Motor neuron (in vitro differentiated cells): ENCODE data around the gene ZSCAN31. TPM values are rescaled to one million over a fixed set of nuclear protein-coding genes. Genes with fewer than 3 reads are reported as not detected.

Source experiments
- ATAC-seq, 8 experiments: fragments of 200-7000 bp; cut with Tn5 transposase; replicated peaks in 6 of 8; 2 replicates each; pipeline ENCODE4 v1.8.0; 2021; ENCODE audit warnings: mild to moderate bottlenecking in 8 of 8, moderate library complexity in 8 of 8
- H3K27ac ChIP-seq, 2 donors: fragments of 250-450 bp; sonication (Bioruptor Pico); 2 replicates each; pipeline ENCODE4 v1.9.0; 2021; ENCODE audit warnings: antibody characterized with exemption in 2 of 2, mild to moderate bottlenecking in 2 of 2, moderate library complexity in 1 of 2
- H3K4me1 ChIP-seq, 2 donors: fragments of 250-450 bp; sonication (Bioruptor Pico); replicated peaks in 1 of 2; 2 replicates each; pipeline ENCODE4 v1.6.1; 2021; ENCODE audit warnings: antibody characterized with exemption in 2 of 2, mild to moderate bottlenecking in 2 of 2, moderate library complexity in 1 of 2
- H3K4me3 ChIP-seq, 5 donors: fragments of 250-450 bp; sonication (Bioruptor Pico); 2 replicates each; pipeline ENCODE4 v1.9.0; 2021; ENCODE audit warnings: antibody characterized with exemption in 5 of 5, mild to moderate bottlenecking in 5 of 5, moderate library complexity in 4 of 5
- WGBS, 10 experiments: fragments of 450-650 bp; shearing (Covaris generic); methylation state at CpG; one replicate each; pipeline ENCODE4 v1.0.0; 2022; 5-methylcytosine and 5-hydroxymethylcytosine counted together
- in situ Hi-C, 9 experiments: fragments of 400-800 bp; cut with MboI; loops; one replicate each; pipeline ENCODE4 v1.15.0; 2021; ENCODE audit warnings: low sequenced_read_pairs in 9 of 9, low pct_unique_long_range_greater_than_20kb in 2 of 9; ENCODE audit not compliant: unreplicated experiment in 9 of 9
- total RNA-seq, 8 experiments: library from RNA; unstranded; fragments of 300-600 nt; gene quantifications; 2 replicates each; pipeline versions ENCODE4 v1.2.3 to v1.2.4, GENCODE V29; 2022

The ZSCAN31 gene
- total RNA-seq, result 10 to 100 TPM in 1 of 8 experiments, 1 to 10 TPM in 7; 4.7 to 11.1 (median 6.5) TPM

- peaks cover 16 to 20% of the 10 kb centered on the region in 2 donors for H3K4me1 ChIP-seq
- peak within 1 kb of the TSS; percentile 62 to 88 (median 73) for H3K4me3 ChIP-seq
- peak within 1 kb of the TSS; percentile 98 for H3K27ac ChIP-seq
- ATAC-seq, result peak; percentile 94 to 97 (median 95)
- in situ Hi-C loops, result no loop called here
- 0 to 2% (median 0%) methylated on average over 1 to 9 of the region's 35 CpGs; no CpG with 5 or more reads in 2 of the 10 experiments for WGBS, 10 experiments
Measured at GRCh38 chr6:28335564-28336283, at the start of gene ZSCAN31. TSS of gene ZSCAN31 (minus strand) at chr6:28336148. CDS start at chr6:28329683, 6,465 bp downstream.

- in situ Hi-C loops, result no loop called here
- Histone ChIP-seq H3K4me3 (no peak overlapping the region), H3K4me1 (peaks cover 0 to 6% of the 10 kb centered on the region in 2 donors), H3K27ac (no peak overlapping the region)
- WGBS, 10 experiments, result 33 to 92% (median 50%) methylated on average over 1 to 2 of the region's 2 CpGs; no CpG with 5 or more reads in 1 of the 10 experiments
- no peak for ATAC-seq
Measured at GRCh38 chr6:28384143-28384533, 48.2 kb upstream of the ZSCAN31 start.

GRCh38 chr6:28383235-28384142 lies 47.5 kb upstream of the ZSCAN31 start:
- WGBS, 10 experiments, result 14 to 96% (median 49%) methylated on average over 2 to 16 of the region's 31 CpGs; no CpG with 5 or more reads in 1 of the 10 experiments
- Histone ChIP-seq H3K4me1 (peaks cover 0 to 6% of the 10 kb centered on the region in 2 donors), H3K27ac (peak overlapping the region in 1 of 2 donors; percentile 12), H3K4me3 (peak overlapping the region; percentile 31 to 50 (median 35))
- peak in 7 of 8 experiments; percentile 96 to 99 (median 97) for ATAC-seq
- in situ Hi-C loops, result no loop called here

- H3K4me3 ChIP-seq, result no peak overlapping the region
- no peak overlapping the region for H3K27ac ChIP-seq
- in situ Hi-C loops, result no loop called here
- WGBS, 10 experiments, result 83 to 100% (median 100%) methylated on average over 1 to 2 of the region's 2 CpGs; no CpG with 5 or more reads in 3 of the 10 experiments
- peaks cover 0 to 6% of the 10 kb centered on the region in 2 donors for H3K4me1 ChIP-seq
- no peak for ATAC-seq
Measured at GRCh38 chr6:28380381-28380780, 44.4 kb upstream of the ZSCAN31 start.

- no peak for ATAC-seq
- no peak overlapping the region for H3K27ac ChIP-seq
- peaks cover 0 to 6% of the 10 kb centered on the region in 2 donors for H3K4me1 ChIP-seq
- in situ Hi-C loops, result no loop called here
- no peak overlapping the region for H3K4me3 ChIP-seq
Measured at GRCh38 chr6:28378644-28379043, 42.7 kb upstream of the ZSCAN31 start.

- peaks cover 0 to 3% of the 10 kb centered on the region in 2 donors for H3K4me1 ChIP-seq
- ATAC-seq, result no peak
- H3K27ac ChIP-seq, result no peak overlapping the region
- in situ Hi-C loops, result no loop called here
- WGBS, 10 experiments, result 83 to 100% (median 100%) methylated on average over 1 of the region's 1 CpG; no CpG with 5 or more reads in 2 of the 10 experiments
- no peak overlapping the region for H3K4me3 ChIP-seq
Measured at GRCh38 chr6:28377879-28378278, 41.9 kb upstream of the ZSCAN31 start.

- H3K4me3 ChIP-seq, result no peak overlapping the region
- no peak overlapping the region for H3K27ac ChIP-seq
- no peaks in the 10 kb centered on the region for H3K4me1 ChIP-seq
- WGBS, 10 experiments, result 31 to 100% (median 88%) methylated on average over 1 of the region's 1 CpG; no CpG with 5 or more reads in 2 of the 10 experiments
- in situ Hi-C loops, result loop anchor here in 2 of 9 experiments (25.0 kb wide), 1 partner anchor 237 kb away; the partner anchor contains the start of gene ZKSCAN8 (in 2 of the 2)
- ATAC-seq, result no peak
Measured at GRCh38 chr6:28373925-28374324, 38.0 kb upstream of the ZSCAN31 start.

GRCh38 chr6:28371706-28372451 lies 35.9 kb upstream of the ZSCAN31 start:
- Histone ChIP-seq H3K4me1 (no peaks in the 10 kb centered on the region), H3K4me3 (no peak overlapping the region), H3K27ac (no peak overlapping the region)
- WGBS, 10 experiments, result 80 to 100% (median 87%) methylated on average over 1 to 9 of the region's 9 CpGs; no CpG with 5 or more reads in 1 of the 10 experiments
- no peak for ATAC-seq
- in situ Hi-C loops, result loop anchor here in 2 of 9 experiments (25.0 kb wide), 1 partner anchor 235 kb away; the partner anchor contains the start of gene ZKSCAN8 (in 2 of the 2)

GRCh38 chr6:28371280-28371679 lies 35.3 kb upstream of the ZSCAN31 start:
- H3K4me3 ChIP-seq, result no peak overlapping the region
- no peaks in the 10 kb centered on the region for H3K4me1 ChIP-seq
- WGBS, 10 experiments, result 80 to 100% (median 100%) methylated on average over 1 of the region's 1 CpG; no CpG with 5 or more reads in 4 of the 10 experiments
- ATAC-seq, result no peak
- in situ Hi-C loops, result loop anchor here in 2 of 9 experiments (25.0 kb wide), 1 partner anchor 234 kb away; the partner anchor contains the start of gene ZKSCAN8 (in 2 of the 2)
- H3K27ac ChIP-seq, result no peak overlapping the region

- Histone ChIP-seq H3K4me3 (no peak overlapping the region), H3K27ac (no peak overlapping the region), H3K4me1 (no peaks in the 10 kb centered on the region)
- in situ Hi-C loops, result loop anchor here in 2 of 9 experiments (25.0 kb wide), 1 partner anchor 233 kb away; the partner anchor contains the start of gene ZKSCAN8 (in 2 of the 2)
- 0 to 100% (median 68%) methylated on average over 1 to 2 of the region's 2 CpGs; no CpG with 5 or more reads in 2 of the 10 experiments for WGBS, 10 experiments
- ATAC-seq, result no peak
Measured at GRCh38 chr6:28370440-28370839, 34.5 kb upstream of the ZSCAN31 start.

GRCh38 chr6:28369463-28369862 lies 33.5 kb upstream of the ZSCAN31 start:
- WGBS, 10 experiments, result 63 to 100% (median 96%) methylated on average over 1 to 3 of the region's 3 CpGs; no CpG with 5 or more reads in 3 of the 10 experiments
- in situ Hi-C loops, result loop anchor here in 2 of 9 experiments (25.0 kb wide), 1 partner anchor 232 kb away; the partner anchor contains the start of gene ZKSCAN8 (in 2 of the 2)
- ATAC-seq, result no peak
- H3K4me3 ChIP-seq, result no peak overlapping the region
- H3K27ac ChIP-seq, result peak overlapping the region in 1 of 2 donors; percentile 23
- H3K4me1 ChIP-seq, result no peaks in the 10 kb centered on the region

GRCh38 chr6:28368522-28368921 lies 32.6 kb upstream of the ZSCAN31 start:
- H3K4me3 ChIP-seq, result no peak overlapping the region
- ATAC-seq, result no peak
- H3K4me1 ChIP-seq, result no peaks in the 10 kb centered on the region
- WGBS, 10 experiments, result 57 to 100% (median 89%) methylated on average over 2 to 4 of the region's 4 CpGs
- in situ Hi-C loops, result loop anchor here in 2 of 9 experiments (25.0 kb wide), 1 partner anchor 231 kb away; the partner anchor contains the start of gene ZKSCAN8 (in 2 of the 2)
- no peak overlapping the region for H3K27ac ChIP-seq
